H9 (cell line): ENCODE results near the gene WDR59. TPM values are rescaled to one million over a fixed set of nuclear protein-coding genes. Genes with fewer than 3 reads are reported as not detected.

Experiments used
- DNase-seq: peaks from one replicate; pipeline ENCODE4 v3.0.0-alpha.2; 2017
- H2AFZ ChIP-seq: one replicate; pipeline ENCODE4 v1.6.1; 2013; ENCODE audit warnings: mild to moderate bottlenecking, low read length, control low read depth, moderate library complexity
- H2AK5ac ChIP-seq: 2 replicates; pipeline ENCODE4 v1.6.1; 2013; ENCODE audit warnings: low read length, control low read depth, mixed read lengths; ENCODE audit not compliant: insufficient read length
- H2BK120ac ChIP-seq: one replicate; pipeline ENCODE4 v1.6.1; 2013; ENCODE audit warnings: low read depth, mild to moderate bottlenecking, low read length, control low read depth, inconsistent platforms; ENCODE audit not compliant: poor library complexity, severe bottlenecking
- H2BK12ac ChIP-seq: 2 replicates; pipeline ENCODE4 v1.6.1; 2013; ENCODE audit warnings: low read length, control low read depth, mixed read lengths, low read depth; ENCODE audit not compliant: insufficient read length
- H2BK15ac ChIP-seq: 2 replicates; pipeline ENCODE4 v1.6.1; 2013; ENCODE audit warnings: low read depth, low read length, control low read depth
- H2BK20ac ChIP-seq: one replicate; pipeline ENCODE4 v1.6.1; 2013; ENCODE audit warnings: low read depth, mild to moderate bottlenecking, low read length, control low read depth, inconsistent platforms; ENCODE audit not compliant: poor library complexity, severe bottlenecking
- H2BK5ac ChIP-seq: 2 replicates; pipeline ENCODE4 v1.6.1; 2013; ENCODE audit warnings: low read length, control low read depth, mixed read lengths; ENCODE audit not compliant: insufficient read length
- H3K14ac ChIP-seq: 2 replicates; pipeline ENCODE4 v1.6.1; 2013; ENCODE audit warnings: low read length, control low read depth; ENCODE audit not compliant: insufficient read depth
- H3K18ac ChIP-seq: 2 replicates; pipeline ENCODE4 v1.6.1; 2013; ENCODE audit warnings: low read depth, mild to moderate bottlenecking, mixed read lengths, low read length, control low read depth; ENCODE audit not compliant: insufficient read length
- H3K23ac ChIP-seq: 2 replicates; pipeline ENCODE4 v1.6.1; 2013; ENCODE audit warnings: low read length, control low read depth, mixed read lengths, low read depth; ENCODE audit not compliant: insufficient read length
- H3K23me2 ChIP-seq: 2 replicates; pipeline ENCODE4 v1.6.1; 2013; ENCODE audit warnings: low read depth, mild to moderate bottlenecking, mixed read lengths, low read length, control low read depth; ENCODE audit not compliant: insufficient read length, poor library complexity, severe bottlenecking
- H3K27ac ChIP-seq: 2 replicates; pipeline ENCODE4 v1.5.1; 2013; ENCODE audit warnings: low read length, control low read depth, mixed read lengths, low read depth; ENCODE audit not compliant: insufficient read length
- H3K27me3 ChIP-seq: 2 replicates; pipeline ENCODE4 v1.6.1; 2013; ENCODE audit warnings: low read length, control low read depth, inconsistent platforms; ENCODE audit not compliant: insufficient read depth
- H3K4ac ChIP-seq: 2 replicates; pipeline ENCODE4 v1.6.1; 2013; ENCODE audit warnings: low read depth, mild to moderate bottlenecking, control low read depth, inconsistent platforms, low read length, moderate library complexity
- H3K4me1 ChIP-seq: 2 replicates; pipeline ENCODE4 v1.6.1; 2013; ENCODE audit warnings: low read length, control low read depth, inconsistent platforms; ENCODE audit not compliant: insufficient read depth
- H3K4me2 ChIP-seq: 2 replicates; pipeline ENCODE4 v1.6.1; 2013; ENCODE audit warnings: low read length, control low read depth, mixed read lengths; ENCODE audit not compliant: insufficient read length, insufficient read depth
- H3K56ac ChIP-seq: 2 replicates; pipeline ENCODE4 v1.6.1; 2013; ENCODE audit warnings: low read depth, mild to moderate bottlenecking, mixed read lengths, low read length, control low read depth; ENCODE audit not compliant: insufficient read length
- H3K79me1 ChIP-seq: 2 replicates; pipeline ENCODE4 v1.6.1; 2013; ENCODE audit warnings: low read depth, mild to moderate bottlenecking, moderate library complexity, low read length, control low read depth, inconsistent platforms; ENCODE audit not compliant: insufficient read depth, poor library complexity, severe bottlenecking
- H3K79me2 ChIP-seq: 2 replicates; pipeline ENCODE4 v1.6.1; 2013; ENCODE audit warnings: low read length, control low read depth, inconsistent platforms; ENCODE audit not compliant: insufficient read depth
- H3K9ac ChIP-seq: 2 replicates; pipeline ENCODE4 v1.6.1; 2013; ENCODE audit warnings: low read length, control low read depth, mixed read lengths; ENCODE audit not compliant: insufficient read length; ENCODE audit errors: extremely low read depth
- H3K9me3 ChIP-seq: one replicate; pipeline ENCODE4 v1.6.1; 2013; ENCODE audit warnings: low read depth, low read length, inconsistent platforms; ENCODE audit not compliant: control insufficient read depth
- H3T11ph ChIP-seq: one replicate; pipeline ENCODE4 v1.6.1; 2013; ENCODE audit warnings: mild to moderate bottlenecking, low read length, control low read depth, inconsistent platforms
- H4K20me1 ChIP-seq: one replicate; pipeline ENCODE4 v1.6.1; 2013; ENCODE audit not compliant: control insufficient read depth, insufficient read length, insufficient read depth
- H4K5ac ChIP-seq: 2 replicates; pipeline ENCODE4 v1.6.1; 2013; ENCODE audit warnings: low read depth, mild to moderate bottlenecking, mixed read lengths, low read length, control low read depth; ENCODE audit not compliant: insufficient read length
- H4K8ac ChIP-seq: replicated peaks from 2 replicates; pipeline ENCODE4 v1.6.1; 2013; ENCODE audit warnings: low read length, control low read depth, mixed read lengths, low read depth; ENCODE audit not compliant: insufficient read length
- H4K91ac ChIP-seq: 2 replicates; pipeline ENCODE4 v1.6.1; 2013; ENCODE audit warnings: low read depth, mild to moderate bottlenecking, moderate library complexity, mixed read lengths, low read length, control low read depth; ENCODE audit not compliant: insufficient read length
- H3K27ac Mint-ChIP-seq, 3 experiments: 2 replicates in 2 of 3; 3 replicates in 1 of 3; pipeline ENCODE4 v1.8.0; 2020 to 2021; ENCODE audit warnings: mixed read lengths in 3 of 3, mild to moderate bottlenecking in 1 of 3, moderate library complexity in 1 of 3
- H3K27me3 Mint-ChIP-seq: 2 replicates; pipeline ENCODE4 v1.8.0; 2021; ENCODE audit warnings: low read depth, mild to moderate bottlenecking, moderate library complexity, mixed read lengths
- H3K36me3 Mint-ChIP-seq, 3 experiments: 2 replicates in 2 of 3; 3 replicates in 1 of 3; pipeline ENCODE4 v1.8.0; 2020 to 2021; ENCODE audit warnings: low read depth in 3 of 3, mixed read lengths in 3 of 3; ENCODE audit not compliant: insufficient read depth in 1 of 3
- H3K4me1 Mint-ChIP-seq, 2 experiments: 2 replicates each; pipeline ENCODE4 v1.8.0; 2020; ENCODE audit warnings: mixed read lengths in 2 of 2
- H3K4me3 Mint-ChIP-seq, 2 experiments: 2 replicates in 1 of 2; 3 replicates in 1 of 2; pipeline ENCODE4 v1.8.0; 2020 to 2021; ENCODE audit warnings: mild to moderate bottlenecking in 2 of 2, mixed read lengths in 2 of 2, moderate library complexity in 1 of 2
- H3K9me3 Mint-ChIP-seq, 2 experiments: 2 replicates in 1 of 2; 3 replicates in 1 of 2; pipeline ENCODE4 v1.8.0; 2020; ENCODE audit warnings: mild to moderate bottlenecking in 2 of 2, mixed read lengths in 2 of 2, moderate library complexity in 1 of 2
- WGBS: extraction: QIAGEN DNeasy Blood & Tissue Kit; methylation state at CpG from one replicate; pipeline ENCODE4 v1.1.7; 2013; ENCODE audit warnings: missing lambda C conversion rate, low lambda C conversion rate, mixed read lengths; ENCODE audit not compliant: insufficient read length; ENCODE audit errors: extremely low coverage; 5-methylcytosine and 5-hydroxymethylcytosine counted together
- total RNA-seq: library from RNA; stranded (reverse); gene quantifications from 2 replicates; pipeline ENCODE4 v1.2.1, GENCODE V29; 2021
- TF ChIP-seq, protein P1 (sequence below): fragments of 200-600 bp; sonication (generic); conservative IDR thresholded peaks from 3 replicates; pipeline ENCODE4 v1.8.0; 2021; ENCODE audit warnings: antibody characterized with exemption, mild to moderate bottlenecking

The WDR59 gene
- total RNA-seq, 1 experiment from 2014 or later = 97.5 TPM

GRCh38 chr16:74836111-74836671 is 148.7 kb downstream of the WDR59 start:
- H3K27ac Mint-ChIP-seq = no peak overlapping the region
- no peaks in the 10 kb centered on the region for H3K9me3 Mint-ChIP-seq
- no peak overlapping the region for H2BK20ac ChIP-seq

More at GRCh38 chr16:74836111-74836671, 148.7 kb downstream of the WDR59 start:
- Histone ChIP-seq H2AFZ (no peak overlapping the region), H3K27ac (no peak overlapping the region), H3K23ac (no peak overlapping the region), H3K79me1 (no peaks in the 10 kb centered on the region), H2BK5ac (no peak overlapping the region), H3K23me2 (no peaks in the 10 kb centered on the region), H4K20me1 (no peaks in the 10 kb centered on the region), H3K18ac (no peak overlapping the region), H4K8ac (no peak overlapping the region), H2BK120ac (no peak overlapping the region), H2BK15ac (no peak overlapping the region), H3K4me1 (no peaks in the 10 kb centered on the region; the same call in 1 of the 2 replicates), H2BK12ac (no peak overlapping the region), H3K9me3 (no peaks in the 10 kb centered on the region), H4K91ac (no peak overlapping the region), H3K79me2 (no peaks in the 10 kb centered on the region), H2AK5ac (no peak overlapping the region), H3K27me3 (no peaks in the 10 kb centered on the region), H3K9ac (no peak overlapping the region), H3K56ac (no peak overlapping the region), H3T11ph (no peak overlapping the region), H3K14ac (no peak overlapping the region), H4K5ac (no peak overlapping the region), H3K4ac (no peak overlapping the region), H3K4me2 (no peak overlapping the region)
- Mint-ChIP-seq H3K36me3 (no peaks in the 10 kb centered on the region), H3K4me3 (no peak overlapping the region), H3K27me3 (peaks cover 2% of the 10 kb centered on the region), H3K4me1 (peaks cover 13 to 15% of the 10 kb centered on the region in 2 experiments)
- no CpG with 5 or more reads among the region's 8 CpGs for WGBS
- TF ChIP-seq, protein P1, sequence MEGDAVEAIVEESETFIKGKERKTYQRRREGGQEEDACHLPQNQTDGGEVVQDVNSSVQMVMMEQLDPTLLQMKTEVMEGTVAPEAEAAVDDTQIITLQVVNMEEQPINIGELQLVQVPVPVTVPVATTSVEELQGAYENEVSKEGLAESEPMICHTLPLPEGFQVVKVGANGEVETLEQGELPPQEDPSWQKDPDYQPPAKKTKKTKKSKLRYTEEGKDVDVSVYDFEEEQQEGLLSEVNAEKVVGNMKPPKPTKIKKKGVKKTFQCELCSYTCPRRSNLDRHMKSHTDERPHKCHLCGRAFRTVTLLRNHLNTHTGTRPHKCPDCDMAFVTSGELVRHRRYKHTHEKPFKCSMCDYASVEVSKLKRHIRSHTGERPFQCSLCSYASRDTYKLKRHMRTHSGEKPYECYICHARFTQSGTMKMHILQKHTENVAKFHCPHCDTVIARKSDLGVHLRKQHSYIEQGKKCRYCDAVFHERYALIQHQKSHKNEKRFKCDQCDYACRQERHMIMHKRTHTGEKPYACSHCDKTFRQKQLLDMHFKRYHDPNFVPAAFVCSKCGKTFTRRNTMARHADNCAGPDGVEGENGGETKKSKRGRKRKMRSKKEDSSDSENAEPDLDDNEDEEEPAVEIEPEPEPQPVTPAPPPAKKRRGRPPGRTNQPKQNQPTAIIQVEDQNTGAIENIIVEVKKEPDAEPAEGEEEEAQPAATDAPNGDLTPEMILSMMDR = no peak
- DNase-seq = no peak
